HL-60 (cell line): ENCODE measurements around the gene SPACA5B.
"Not testable (repeated sequence)": the region's sequence is repeated elsewhere in the genome, so short reads cannot be mapped to it uniquely, and the experiment has no call there.

Source experiments
- DNase-seq, 2 experiments: peaks; one replicate each; pipeline ENCODE4 v3.0.0-alpha.2; 2010 to 2020; ENCODE audit warnings: low read depth in 1 of 2, low spot score in 1 of 2
- H3K27ac ChIP-seq: fragments of 250-450 bp; sonication (Bioruptor Pico); replicated peaks from 2 replicates; pipeline ENCODE4 v1.5.1; 2020; ENCODE audit warnings: mild to moderate bottlenecking, moderate library complexity
- H3K27me3 ChIP-seq: fragments of 250-450 bp; sonication (Bioruptor Pico); 2 replicates; pipeline ENCODE4 v1.5.1; 2021; ENCODE audit warnings: mild to moderate bottlenecking, moderate library complexity; ENCODE audit not compliant: insufficient read depth, poor library complexity, severe bottlenecking
- H3K4me3 ChIP-seq: replicated peaks from 2 replicates; pipeline ENCODE4 v1.5.1; 2011; ENCODE audit warnings: mild to moderate bottlenecking, control low read depth, low read length; ENCODE audit not compliant: insufficient read depth
- CTCF ChIP-seq: IDR thresholded peaks from one replicate; pipeline ENCODE4 v1.5.1; 2011; ENCODE audit warnings: low read length, control low read depth, inconsistent platforms; ENCODE audit not compliant: insufficient read depth
- GABPA ChIP-seq: IDR thresholded peaks from 2 replicates; pipeline ENCODE4 v1.6.1; 2012; ENCODE audit warnings: low read depth
- POLR2AphosphoS5 ChIP-seq: IDR thresholded peaks from 2 replicates; pipeline ENCODE4 v1.6.1; 2012; ENCODE audit warnings: low read depth
- REST ChIP-seq: IDR thresholded peaks from 2 replicates; pipeline ENCODE4 v1.6.1; 2012; ENCODE audit warnings: low read depth; ENCODE audit not compliant: insufficient replicate concordance
- SPI1 ChIP-seq: IDR thresholded peaks from 2 replicates; pipeline ENCODE4 v1.6.1; 2012; ENCODE audit warnings: low read depth, mild to moderate bottlenecking, borderline replicate concordance

Gene SPACA5B

GRCh38 chrX:48179691-48180090 is 49.3 kb downstream of the SPACA5B start:
- Histone ChIP-seq H3K27me3 (no peaks in the 10 kb centered on the region), H3K27ac (no peak overlapping the region), H3K4me3 (no peak overlapping the region)
- no peak for DNase-seq
- TF ChIP-seq REST (no peak), GABPA (no peak), CTCF (no peak), POLR2AphosphoS5 (no peak), SPI1 (no peak)

GRCh38 chrX:48180811-48181210 is 50.4 kb downstream of the SPACA5B start:
- DNase-seq: no peak
- H3K27me3 ChIP-seq: no peaks in the 10 kb centered on the region
- H3K4me3 ChIP-seq: no peak overlapping the region
- H3K27ac ChIP-seq: no peak overlapping the region
- no peak for TF ChIP-seq REST

- not testable (repeated sequence) for H3K27me3 ChIP-seq, H3K27ac ChIP-seq, H3K4me3 ChIP-seq, DNase-seq
These were observed 51.5 kb downstream of the SPACA5B start for GRCh38 chrX:48181882-48182281.
